ENCODE data around the gene ALDH1A1.

Gene ALDH1A1

DNA sequence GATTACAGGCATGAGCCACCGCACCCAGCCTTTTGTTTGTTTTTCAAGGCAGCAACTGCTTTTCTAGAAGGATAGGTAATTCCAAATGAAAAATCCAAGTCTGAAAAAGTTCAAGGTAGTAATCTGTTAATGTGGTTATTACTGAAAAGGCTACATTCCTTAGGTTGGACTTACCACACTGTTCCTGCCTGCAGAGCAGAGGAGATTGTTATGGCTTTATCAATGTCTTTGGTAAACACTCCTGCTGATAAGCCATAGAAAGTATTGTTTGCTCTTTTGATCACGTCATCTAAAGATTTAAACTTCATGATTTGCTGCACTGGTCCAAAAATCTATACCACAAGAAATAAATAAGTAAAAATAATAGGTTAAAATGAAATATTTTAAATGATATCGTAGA is 43.4 kb downstream of the ALDH1A1 start:
- H3K4me3 ChIP-seq (ENCODE audit: control insufficient read depth, low read depth, low read length) = no peak overlapping the region
- TF ChIP-seq, protein P1, sequence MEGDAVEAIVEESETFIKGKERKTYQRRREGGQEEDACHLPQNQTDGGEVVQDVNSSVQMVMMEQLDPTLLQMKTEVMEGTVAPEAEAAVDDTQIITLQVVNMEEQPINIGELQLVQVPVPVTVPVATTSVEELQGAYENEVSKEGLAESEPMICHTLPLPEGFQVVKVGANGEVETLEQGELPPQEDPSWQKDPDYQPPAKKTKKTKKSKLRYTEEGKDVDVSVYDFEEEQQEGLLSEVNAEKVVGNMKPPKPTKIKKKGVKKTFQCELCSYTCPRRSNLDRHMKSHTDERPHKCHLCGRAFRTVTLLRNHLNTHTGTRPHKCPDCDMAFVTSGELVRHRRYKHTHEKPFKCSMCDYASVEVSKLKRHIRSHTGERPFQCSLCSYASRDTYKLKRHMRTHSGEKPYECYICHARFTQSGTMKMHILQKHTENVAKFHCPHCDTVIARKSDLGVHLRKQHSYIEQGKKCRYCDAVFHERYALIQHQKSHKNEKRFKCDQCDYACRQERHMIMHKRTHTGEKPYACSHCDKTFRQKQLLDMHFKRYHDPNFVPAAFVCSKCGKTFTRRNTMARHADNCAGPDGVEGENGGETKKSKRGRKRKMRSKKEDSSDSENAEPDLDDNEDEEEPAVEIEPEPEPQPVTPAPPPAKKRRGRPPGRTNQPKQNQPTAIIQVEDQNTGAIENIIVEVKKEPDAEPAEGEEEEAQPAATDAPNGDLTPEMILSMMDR (conservative IDR thresholded peaks at IDR 0.05; ENCODE audit: control insufficient read depth, insufficient read depth, low read depth, low read length) = no peak
- no peak for DNase-seq (ENCODE audit: low read depth)

DNA sequence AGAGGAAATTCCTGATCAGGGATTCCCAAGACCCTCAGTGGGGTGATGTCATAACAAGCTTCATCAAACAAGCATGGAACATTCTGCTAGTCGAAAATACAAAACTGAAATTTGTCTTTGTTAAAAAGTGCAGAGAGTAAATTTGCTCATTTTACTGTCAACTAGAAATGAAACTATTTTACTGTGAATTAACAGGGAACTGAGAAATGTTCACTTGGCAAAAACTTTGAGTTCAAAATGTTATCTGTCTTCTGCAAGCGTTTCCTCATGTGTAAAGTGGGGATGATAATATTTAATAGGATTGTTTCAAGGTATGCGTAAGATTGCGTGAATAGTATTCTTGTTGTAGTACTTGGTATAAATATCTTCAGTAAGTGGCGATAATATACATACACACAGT is 45.4 kb downstream of the ALDH1A1 start:
- TF ChIP-seq, protein P1 (conservative IDR thresholded peaks at IDR 0.05; ENCODE audit: control insufficient read depth, insufficient read depth, low read depth, low read length) = no peak
- H3K4me3 ChIP-seq (ENCODE audit: control insufficient read depth, low read depth, low read length) = no peak overlapping the region

DNA sequence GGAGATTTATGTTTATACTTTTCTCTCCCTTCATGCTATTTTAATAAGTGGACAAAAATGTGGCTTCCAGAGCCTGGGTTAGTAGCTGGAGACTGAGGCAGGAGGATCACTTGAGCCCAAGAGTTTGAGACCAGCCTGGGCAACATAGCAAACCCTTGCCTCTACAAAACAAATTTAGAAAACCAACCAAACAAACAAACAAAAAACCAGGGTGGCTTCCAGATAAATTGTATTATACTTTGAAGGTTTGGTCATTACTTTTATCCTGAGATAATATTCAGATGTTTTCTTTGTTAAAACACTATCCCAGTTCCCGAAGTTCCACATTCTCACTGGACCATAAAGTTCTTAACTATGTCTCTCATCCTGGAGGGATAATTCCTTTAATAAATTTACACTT is 46.0 kb downstream of the ALDH1A1 start:
- no peak overlapping the region for H3K4me3 ChIP-seq (ENCODE audit: control insufficient read depth, low read depth, low read length)
- TF ChIP-seq, protein P1 (conservative IDR thresholded peaks at IDR 0.05; ENCODE audit: control insufficient read depth, insufficient read depth, low read depth, low read length) = no peak
- no peak for DNase-seq (ENCODE audit: low read depth)

More for the DNA sequence above, 45.4 kb downstream of the ALDH1A1 start:
- DNase-seq (ENCODE audit: low read depth) = no peak

DNA sequence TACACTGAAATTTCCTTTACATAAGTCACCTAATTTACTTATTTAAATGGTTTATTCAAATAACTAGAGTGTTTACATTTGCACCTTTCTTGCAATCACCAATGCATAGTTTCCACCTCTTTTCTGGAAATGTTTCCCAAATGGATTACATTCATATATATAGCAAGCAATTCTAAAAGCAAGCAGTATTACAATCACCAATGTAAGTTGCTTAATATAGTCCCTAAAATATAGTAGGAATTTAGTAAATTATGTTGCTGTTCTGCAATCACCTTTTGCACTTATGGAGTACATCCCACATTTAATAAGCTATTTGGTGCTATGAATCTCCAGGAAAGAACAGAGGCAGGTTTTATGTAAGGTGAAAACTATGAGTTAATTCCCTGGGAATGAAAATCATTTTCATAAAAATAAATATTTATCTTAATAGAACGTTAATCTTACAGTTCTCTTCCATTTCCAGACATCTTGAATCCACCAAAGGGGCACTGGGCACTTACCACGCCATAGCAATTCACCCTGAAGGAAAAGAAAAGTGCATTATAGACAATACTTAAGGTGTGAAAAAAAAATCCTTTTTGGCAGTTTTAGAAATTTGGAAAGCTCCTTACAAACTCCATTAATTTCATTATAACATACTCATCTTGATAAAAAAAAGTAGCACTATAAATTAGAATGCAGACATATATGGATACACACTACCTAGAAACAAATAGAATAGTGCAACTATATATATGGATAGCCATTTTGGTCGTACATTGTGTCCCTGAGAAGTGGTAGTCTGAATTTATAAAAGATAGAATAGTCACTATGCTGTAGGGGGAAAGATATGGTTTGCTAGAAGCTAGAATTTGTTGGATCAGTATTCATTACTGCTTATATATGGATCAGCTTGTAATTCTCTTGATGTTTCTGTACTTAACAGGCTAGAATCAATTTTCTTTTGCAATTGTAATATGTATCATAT is 47.1 kb downstream of the ALDH1A1 start:
- TF ChIP-seq, protein P1 (conservative IDR thresholded peaks at IDR 0.05; ENCODE audit: control insufficient read depth, insufficient read depth, low read depth, low read length) = no peak

DNA sequence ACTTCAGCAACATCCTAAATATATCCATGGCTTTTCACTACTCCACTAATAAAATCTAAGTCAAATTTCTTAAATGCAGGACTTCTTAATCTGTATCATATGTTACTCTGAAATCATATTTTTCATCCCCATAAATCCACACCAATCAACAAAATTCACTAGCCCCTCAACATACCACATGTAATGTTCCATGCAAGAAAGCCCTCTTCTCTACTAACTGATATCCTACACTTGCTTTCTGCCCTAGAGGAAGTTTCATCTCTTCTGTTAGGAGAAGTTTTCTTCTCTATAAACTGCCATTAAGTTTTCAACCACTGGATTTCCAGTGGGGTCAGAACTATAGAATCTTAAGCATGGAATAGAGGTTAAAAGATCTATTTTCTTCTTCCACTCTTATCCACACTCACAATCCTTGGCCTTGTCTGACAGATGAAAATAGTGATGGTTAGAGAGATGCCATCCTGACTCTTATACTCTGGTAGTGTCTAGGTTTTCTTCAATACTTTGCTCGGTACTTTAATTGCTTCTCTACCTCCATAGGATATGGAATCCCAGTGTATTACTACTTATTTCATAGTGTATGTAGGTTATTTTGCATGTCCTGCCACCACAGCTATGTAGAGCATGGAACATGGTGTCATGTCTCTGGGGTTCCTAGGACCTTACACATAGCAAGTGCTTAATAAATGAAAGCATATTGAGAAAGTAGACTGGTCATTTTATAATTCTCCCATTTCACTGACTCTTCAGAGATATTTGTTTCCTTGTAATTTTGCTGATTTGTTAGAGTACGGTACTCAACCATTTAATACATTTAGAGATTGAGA is 48.4 kb downstream of the ALDH1A1 start:
- no peak for DNase-seq (ENCODE audit: low read depth)
- H3K4me3 ChIP-seq (ENCODE audit: control insufficient read depth, low read depth, low read length) = no peak overlapping the region
- TF ChIP-seq, protein P1 (conservative IDR thresholded peaks at IDR 0.05; ENCODE audit: control insufficient read depth, insufficient read depth, low read depth, low read length) = no peak

More for the DNA sequence above, 47.1 kb downstream of the ALDH1A1 start:
- no peak overlapping the region for H3K4me3 ChIP-seq (ENCODE audit: control insufficient read depth, low read depth, low read length)
- DNase-seq (ENCODE audit: low read depth) = no peak

DNA sequence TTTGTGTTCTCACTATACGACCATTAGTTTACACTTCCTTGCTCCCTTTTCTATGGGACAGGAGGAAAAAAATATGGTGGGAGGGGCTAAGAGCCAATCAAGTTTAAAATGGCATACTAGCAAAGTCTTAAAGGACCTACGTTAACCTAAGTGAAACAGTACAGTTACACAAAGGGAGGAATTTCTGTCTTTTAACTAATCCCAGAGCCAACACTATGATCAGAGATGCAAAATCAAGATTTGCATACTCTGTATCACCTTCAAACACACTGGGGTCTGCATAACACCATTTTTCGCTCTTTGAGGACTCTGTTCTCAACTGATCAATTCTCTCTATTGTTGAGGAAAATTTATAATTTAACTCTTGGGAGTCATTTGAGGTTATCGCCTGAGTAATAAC is 49.8 kb downstream of the ALDH1A1 start:
- DNase-seq (ENCODE audit: low read depth) = no peak
- TF ChIP-seq, protein P1 (conservative IDR thresholded peaks at IDR 0.05; ENCODE audit: control insufficient read depth, insufficient read depth, low read depth, low read length) = no peak
- H3K4me3 ChIP-seq (ENCODE audit: control insufficient read depth, low read depth, low read length) = no peak overlapping the region
